DLD1 (cell line): Measurements from ENCODE around the gene YWHAE.
"Not testable (repeated sequence)": the region's sequence is repeated elsewhere in the genome, so short reads cannot be mapped to it uniquely, and the experiment has no call there.

Source experiments
- in situ Hi-C: cut with HindIII; loops from 2 replicates; pipeline ENCODE4 v1.10.0; 2017; ENCODE audit warnings: low sequenced_read_pairs

The YWHAE gene

GRCh38 chr17:1375615-1376014, 24.4 kb downstream of the YWHAE start:
- in situ Hi-C loops: loop anchor here (10.0 kb wide), 1 partner anchor 129 kb away; no protein-coding TSS in a partner anchor

- in situ Hi-C loops: loop anchor here (10.0 kb wide), 1 partner anchor 130 kb away; no protein-coding TSS in a partner anchor
These were observed 25.4 kb downstream of the YWHAE start for GRCh38 chr17:1374431-1375177.

DNA sequence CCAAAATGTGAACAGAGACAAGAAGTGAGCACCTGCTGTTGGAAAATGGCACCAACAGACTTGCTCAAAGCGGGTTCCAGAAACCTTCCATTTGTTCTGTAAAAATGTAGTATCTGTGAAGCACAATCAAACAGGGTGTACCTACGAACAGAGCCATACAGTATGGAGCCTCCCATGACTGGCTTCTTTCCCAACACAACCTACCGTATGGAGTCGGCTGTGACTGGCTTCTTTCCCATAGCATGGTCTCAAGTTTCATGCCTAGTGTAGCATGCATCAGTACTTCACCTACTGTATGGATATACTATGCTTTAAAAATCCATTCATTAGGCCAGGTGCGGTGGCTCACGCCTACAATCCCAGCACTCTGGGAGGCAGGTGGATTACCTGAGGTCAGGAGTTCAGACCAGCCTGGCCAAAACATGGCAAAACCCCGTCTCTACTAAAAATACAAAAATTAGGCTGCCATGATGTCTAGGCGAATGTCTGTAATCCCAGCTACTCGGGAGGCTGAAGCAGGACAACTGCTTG, 26.2 kb downstream of the YWHAE start:
- in situ Hi-C loops: loop anchor here (10.0 kb wide), 1 partner anchor 131 kb away; no protein-coding TSS in a partner anchor

- in situ Hi-C loops: loop anchor here (10.0 kb wide), 1 partner anchor 132 kb away; no protein-coding TSS in a partner anchor
These were observed 27.4 kb downstream of the YWHAE start for GRCh38 chr17:1372618-1373017.

GRCh38 chr17:1371893-1372590, 28.0 kb downstream of the YWHAE start:
- in situ Hi-C loops: loop anchor here (10.0 kb wide), 1 partner anchor 133 kb away; no protein-coding TSS in a partner anchor

GRCh38 chr17:1368588-1368987, 31.4 kb downstream of the YWHAE start:
- in situ Hi-C loops: no loop called here

DNA sequence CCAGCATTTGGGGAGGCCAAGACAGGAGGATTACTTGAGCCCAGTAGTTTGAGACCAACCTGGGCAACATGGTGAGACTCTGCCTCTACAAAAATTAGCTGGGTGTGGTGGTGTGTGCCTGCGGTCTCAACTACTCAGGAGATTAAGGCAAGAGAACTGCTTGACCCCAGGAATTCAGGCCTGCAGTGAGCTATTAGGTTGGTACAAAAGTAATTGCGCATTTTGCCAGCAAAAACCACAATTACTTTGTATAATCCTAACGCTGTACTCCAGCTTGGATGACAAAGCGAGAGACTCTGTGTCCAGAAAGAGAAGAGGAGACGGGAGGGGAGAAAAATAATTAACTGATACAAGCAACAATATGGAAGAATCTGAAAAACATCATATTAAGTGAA, 32.7 kb downstream of the YWHAE start:
- in situ Hi-C loops: no loop called here

DNA sequence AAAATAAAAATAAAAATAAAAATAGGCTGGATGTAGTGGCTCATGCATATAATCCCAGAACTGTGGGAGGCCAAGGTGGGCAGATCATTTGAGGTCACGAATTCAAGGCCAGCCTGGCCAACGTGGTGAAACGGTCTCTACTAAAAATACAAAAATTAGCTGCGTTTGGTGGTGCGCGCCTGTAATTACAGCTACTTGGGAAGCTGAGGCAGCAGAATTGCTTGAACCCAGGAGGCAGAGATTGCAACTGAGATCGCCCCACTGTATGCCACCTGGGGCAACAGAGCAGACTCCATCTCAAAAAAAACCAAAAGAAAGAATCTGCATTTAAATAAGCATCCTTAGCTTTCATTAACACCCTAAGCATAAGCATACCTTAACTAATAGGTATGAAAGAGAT, 33.8 kb downstream of the YWHAE start:
- in situ Hi-C loops: no loop called here

DNA sequence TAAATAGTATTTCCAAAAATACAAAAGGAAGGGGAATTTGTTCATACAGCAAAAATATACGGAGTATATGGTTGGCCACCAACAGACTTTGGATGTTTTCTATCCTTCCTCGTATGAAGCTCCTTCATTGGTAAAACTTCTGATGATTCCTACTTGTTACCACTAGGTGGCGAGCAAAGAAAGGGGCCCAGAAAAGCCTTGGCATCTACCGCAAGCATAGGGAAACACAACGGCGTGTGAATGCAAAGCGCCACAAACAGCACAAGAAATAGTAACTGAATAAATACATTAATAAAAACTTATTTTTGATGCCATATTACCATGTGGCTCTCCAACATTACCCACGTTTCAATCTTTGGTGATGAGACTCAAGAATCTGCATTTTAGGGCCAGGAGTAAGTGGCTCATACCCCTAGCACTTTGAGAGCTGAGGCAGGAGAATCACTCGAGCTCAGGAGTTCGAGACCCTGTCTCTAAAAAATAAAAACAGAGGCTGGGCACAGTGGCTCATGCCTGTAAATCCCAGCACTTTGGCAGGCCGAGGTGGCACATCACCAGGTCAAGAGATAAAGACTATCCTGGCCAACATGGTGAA, 34.5 kb downstream of the YWHAE start:
- in situ Hi-C loops: no loop called here

DNA sequence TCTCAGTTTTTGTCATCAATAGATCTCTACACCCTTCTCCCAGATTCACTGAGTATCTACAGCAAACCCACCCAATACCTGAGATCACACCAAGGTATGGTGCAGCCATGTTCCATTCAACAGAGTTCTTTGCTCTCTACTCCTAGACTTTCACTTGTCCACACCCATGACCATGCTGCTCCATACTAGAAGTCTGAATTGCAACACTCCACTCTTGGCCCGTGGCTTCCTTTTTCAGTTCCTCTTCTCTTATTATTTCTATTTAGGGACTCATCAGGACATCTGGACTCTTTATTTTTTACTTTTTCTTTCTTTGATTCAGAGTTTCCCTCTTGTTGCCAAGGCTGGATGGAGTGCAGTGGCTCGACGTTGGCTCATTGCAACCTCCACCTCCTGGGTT, 37.1 kb downstream of the YWHAE start:
- in situ Hi-C loops: no loop called here

DNA sequence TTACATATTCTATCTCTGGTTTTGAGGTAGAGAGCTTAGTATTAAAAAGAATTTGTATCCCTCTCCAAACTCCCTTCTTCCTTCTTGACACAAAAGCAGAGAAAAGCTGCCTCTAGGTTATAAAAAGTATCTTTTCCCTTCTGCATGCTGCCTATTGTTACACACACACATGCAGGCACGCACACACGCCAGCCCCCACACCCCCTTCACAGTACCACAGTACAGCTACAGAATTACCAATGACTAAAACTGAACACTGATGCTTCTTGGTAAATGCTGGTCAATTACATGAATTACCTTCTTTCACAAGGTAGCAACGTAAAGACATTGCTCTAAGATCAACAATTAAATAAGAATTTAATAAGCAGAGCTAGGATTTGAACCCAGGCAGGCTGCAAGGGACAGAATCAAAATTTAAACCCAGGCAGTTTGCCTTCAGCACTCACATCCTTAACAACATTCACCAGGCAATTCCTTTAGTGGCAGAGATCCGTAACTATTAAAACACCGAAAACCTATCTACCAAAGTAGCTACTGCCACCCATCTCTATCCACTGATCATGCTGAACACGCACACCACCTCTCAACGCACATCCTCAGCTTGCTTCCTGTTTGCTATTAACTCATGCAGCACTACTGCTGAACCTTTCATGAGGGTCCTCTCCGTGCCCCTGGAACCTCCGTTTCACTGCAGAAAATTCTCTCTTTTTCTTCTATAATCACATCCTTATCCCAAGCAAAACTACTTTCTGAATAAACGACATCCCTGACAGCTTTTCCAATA, 37.8 kb downstream of the YWHAE start:
- in situ Hi-C loops: no loop called here

DNA sequence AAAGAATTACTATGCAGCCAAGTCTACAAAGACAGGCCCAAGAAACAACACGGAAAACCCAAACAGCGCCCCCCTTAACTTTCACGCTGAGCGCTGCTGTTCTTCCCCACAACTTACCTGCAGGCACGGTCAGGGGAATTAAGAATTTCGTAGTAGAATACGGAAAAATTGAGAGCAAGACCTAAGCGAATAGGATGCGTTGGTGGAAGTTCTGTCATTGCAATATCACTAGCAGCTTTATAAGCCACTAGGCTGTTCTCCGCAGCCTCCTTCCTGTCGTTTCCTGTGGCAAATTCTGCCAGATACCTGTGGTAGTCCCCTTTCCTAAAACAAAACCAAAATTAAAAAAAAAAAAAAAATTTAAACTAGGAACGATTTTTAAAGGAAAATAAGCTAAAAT, 39.0 kb downstream of the YWHAE start:
- in situ Hi-C loops: no loop called here

DNA sequence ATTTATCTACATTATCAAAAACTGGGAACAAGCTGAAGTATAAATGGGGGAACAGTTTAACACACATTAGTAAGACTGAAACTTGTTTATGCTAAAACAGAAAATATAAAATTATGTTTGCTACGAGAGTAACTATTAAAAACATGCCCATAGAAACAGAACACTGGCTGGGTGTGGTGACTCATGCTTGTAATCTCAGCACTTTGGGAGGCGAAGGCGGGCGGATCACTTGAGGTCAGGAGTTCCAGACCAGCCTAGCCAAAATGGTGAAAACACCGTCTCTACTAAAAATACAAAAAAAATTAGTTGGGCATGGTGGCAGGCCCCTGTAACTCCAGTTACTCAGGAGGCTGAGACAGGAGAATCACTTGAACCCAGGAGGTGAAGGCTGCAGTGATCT, 39.7 kb downstream of the YWHAE start:
- in situ Hi-C loops: not testable (repeated sequence)

- in situ Hi-C loops: no loop called here
These were observed 46.0 kb downstream of the YWHAE start for GRCh38 chr17:1354030-1354429.

DNA sequence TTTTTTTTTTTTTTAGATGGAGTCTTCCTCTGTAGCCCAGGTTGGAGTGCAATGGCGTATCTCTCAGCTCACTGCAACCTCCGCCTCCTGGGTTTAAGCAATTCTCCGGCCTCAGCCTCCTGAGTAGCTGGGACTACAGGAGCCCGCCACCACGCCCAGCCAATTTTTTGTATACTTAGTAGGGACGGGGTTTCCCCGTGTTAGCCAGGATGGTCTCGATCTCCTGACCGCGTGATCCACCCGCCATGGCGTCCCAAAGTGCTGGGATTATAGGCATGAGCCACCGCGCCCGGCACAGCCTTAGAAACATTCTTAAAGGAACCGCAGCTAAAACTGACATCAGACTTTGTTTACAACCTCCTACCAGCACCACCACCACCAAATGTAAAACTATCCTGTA, 47.5 kb downstream of the YWHAE start:
- in situ Hi-C loops: not testable (repeated sequence)

GRCh38 chr17:1351971-1352370, 48.1 kb downstream of the YWHAE start:
- in situ Hi-C loops: no loop called here

GRCh38 chr17:1351275-1351674, 48.7 kb downstream of the YWHAE start:
- in situ Hi-C loops: no loop called here

DNA sequence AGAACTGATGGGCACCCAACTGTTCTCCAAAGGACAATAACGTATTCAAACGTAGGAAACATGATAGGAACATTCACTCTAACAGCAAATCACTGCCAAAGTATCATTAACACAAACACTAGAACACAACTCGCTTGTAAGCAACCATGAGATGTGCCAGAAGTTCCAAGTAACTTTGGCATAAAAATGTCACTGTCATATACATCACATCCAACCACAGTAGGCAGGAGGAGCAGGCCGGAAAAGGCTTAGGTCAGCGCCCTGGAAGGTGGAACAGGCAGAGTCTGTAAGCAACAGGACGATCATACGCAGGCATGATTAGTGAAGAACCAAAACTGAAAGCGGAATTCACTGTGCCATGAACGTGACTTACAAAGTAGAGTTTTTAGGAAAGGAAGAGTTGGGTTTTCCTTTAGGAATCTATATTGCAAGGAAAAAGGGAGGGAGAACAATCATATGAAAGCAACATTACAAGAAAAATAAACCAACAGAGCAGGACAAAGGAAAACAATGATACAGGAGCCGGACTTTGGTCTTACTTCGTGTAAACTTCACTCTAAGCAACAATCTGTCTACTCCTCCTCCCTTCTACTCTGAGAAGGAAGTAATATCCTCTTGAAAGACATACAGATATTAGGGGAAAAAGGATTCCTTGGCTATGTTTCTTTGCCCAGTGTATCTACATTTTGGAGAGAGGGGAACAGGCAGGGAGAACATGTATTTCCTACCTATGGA, 52.3 kb downstream of the YWHAE start:
- in situ Hi-C loops: no loop called here

DNA sequence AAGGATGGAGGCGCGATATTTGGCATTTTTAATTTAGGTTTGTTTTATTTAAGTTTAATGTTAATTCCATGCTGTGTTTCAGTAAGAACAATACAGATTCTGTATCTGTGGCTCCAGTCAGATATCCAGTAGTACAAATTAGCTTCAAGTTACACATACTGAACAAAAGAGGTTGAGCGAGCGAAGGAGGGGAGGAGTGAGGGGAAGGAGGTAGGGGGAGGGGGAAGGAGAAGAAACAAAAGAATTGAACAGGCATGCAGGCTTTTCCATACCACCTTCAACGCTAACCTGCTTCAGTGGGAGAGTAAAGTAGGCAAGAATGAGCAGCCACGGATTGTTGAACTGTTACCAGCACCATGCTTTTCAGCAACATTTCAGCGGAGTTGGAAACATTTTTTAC, 55.5 kb downstream of the YWHAE start:
- in situ Hi-C loops: no loop called here

DNA sequence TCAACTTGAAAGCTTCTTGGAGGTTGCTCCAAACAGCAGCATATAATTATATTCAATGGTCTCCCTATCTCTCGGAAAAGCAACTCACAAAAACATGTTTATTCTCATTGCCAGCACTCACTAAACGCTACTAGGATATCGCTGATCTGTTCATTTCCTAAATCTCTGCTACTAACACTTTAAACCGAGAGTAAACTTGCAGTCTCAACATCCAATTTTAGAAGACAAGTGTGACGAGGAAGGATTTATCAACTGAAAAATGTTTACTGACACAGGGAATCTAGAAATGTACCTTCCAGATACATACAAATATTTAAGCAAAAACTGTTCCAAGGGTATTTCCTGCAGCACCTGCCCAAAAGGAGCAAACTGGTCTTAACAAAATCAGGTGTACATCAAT, 56.5 kb downstream of the YWHAE start:
- in situ Hi-C loops: no loop called here
